ENCODE data around the gene UTP18. TPM values are rescaled to one million over a fixed set of nuclear protein-coding genes. Genes with fewer than 3 reads are reported as not detected.

Gene UTP18
- total and polyA plus RNA-seq, 2 of the 13 experiments (the other 11 are each of a cell fraction or from before 2014, with no cell fraction given), result 35.2 to 104 TPM

DNA sequence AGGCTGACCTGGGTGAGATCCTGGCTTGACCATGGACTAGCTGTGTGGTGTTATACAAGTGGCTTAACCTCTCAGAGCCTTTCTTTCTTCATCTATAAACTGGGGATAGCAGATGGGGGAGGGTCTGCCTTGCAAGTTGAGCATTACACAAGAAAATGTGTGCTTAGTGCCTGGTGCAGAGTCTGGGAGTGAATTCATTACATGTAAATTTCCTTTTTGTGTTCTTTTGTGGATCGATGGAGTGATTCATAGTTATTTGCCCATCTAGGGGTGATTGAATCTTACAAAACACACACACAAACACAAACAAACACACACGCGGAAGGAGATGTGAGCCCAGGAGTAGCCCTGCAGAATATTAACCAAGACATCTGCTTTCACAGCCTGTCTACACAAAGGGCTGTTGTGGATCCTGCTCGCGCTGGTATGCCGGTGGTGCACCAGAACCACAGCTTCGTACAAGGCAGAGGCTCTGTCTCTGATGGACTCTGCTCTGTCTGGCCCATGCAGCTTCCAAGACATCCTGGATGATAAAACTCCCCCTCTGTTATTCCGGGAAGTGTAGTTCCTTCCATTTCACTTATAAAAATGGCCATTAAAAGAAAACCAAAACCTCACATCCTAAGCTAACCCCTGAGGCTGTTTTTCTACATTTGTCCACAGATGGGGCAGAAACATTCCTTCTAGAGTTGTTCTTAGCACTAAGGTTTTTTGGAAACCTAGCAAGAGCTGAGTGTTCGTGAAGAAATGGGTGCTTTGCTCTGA, 86.1 kb downstream of the UTP18 start (continued):
- TF ChIP-seq ZMAT5 (CRISPR knock-in tag; IDR thresholded peaks at IDR 0.05; ENCODE audit: borderline replicate concordance, low read depth), result no peak
- TF ChIP-seq ZSCAN31 (CRISPR knock-in tag; IDR thresholded peaks at IDR 0.05; ENCODE audit: low read depth), result no peak
- TF ChIP-seq RXRA (CRISPR knock-in tag; IDR thresholded peaks at IDR 0.05), result no peak
- TF ChIP-seq EZH2 (conservative IDR thresholded peaks at IDR 0.05; ENCODE audit: low read depth, low read length), result no peak
- TF ChIP-seq ZNF33A (CRISPR knock-in tag; IDR thresholded peaks at IDR 0.05; ENCODE audit: borderline replicate concordance), result no peak
- TF ChIP-seq HMGA1 (CRISPR knock-in tag; conservative IDR thresholded peaks at IDR 0.05), result no peak
- TF ChIP-seq, protein P1, sequence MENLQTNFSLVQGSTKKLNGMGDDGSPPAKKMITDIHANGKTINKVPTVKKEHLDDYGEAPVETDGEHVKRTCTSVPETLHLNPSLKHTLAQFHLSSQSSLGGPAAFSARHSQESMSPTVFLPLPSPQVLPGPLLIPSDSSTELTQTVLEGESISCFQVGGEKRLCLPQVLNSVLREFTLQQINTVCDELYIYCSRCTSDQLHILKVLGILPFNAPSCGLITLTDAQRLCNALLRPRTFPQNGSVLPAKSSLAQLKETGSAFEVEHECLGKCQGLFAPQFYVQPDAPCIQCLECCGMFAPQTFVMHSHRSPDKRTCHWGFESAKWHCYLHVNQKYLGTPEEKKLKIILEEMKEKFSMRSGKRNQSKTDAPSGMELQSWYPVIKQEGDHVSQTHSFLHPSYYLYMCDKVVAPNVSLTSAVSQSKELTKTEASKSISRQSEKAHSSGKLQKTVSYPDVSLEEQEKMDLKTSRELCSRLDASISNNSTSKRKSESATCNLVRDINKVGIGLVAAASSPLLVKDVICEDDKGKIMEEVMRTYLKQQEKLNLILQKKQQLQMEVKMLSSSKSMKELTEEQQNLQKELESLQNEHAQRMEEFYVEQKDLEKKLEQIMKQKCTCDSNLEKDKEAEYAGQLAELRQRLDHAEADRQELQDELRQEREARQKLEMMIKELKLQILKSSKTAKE (CRISPR knock-in tag; IDR thresholded peaks at IDR 0.05; ENCODE audit: borderline replicate concordance), result no peak
- TF ChIP-seq, protein P2, sequence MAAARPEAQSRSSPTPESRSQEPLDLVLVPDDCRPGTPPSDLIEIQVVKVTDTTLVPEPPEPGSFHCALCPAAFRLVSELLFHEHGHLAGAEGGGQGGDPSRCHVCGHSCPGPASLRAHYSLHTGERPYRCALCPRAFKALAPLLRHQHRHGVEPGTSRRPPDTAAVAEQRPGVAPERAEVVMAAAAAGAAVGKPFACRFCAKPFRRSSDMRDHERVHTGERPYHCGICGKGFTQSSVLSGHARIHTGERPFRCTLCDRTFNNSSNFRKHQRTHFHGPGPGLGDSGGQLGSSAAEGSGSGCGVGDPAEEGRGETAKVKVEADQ (CRISPR knock-in tag; IDR thresholded peaks at IDR 0.05; ENCODE audit: borderline replicate concordance), result no peak
- TF ChIP-seq SOX5 (CRISPR knock-in tag; IDR thresholded peaks at IDR 0.05; ENCODE audit: borderline replicate concordance), result peak; percentile 58
- TF ChIP-seq, protein P3, sequence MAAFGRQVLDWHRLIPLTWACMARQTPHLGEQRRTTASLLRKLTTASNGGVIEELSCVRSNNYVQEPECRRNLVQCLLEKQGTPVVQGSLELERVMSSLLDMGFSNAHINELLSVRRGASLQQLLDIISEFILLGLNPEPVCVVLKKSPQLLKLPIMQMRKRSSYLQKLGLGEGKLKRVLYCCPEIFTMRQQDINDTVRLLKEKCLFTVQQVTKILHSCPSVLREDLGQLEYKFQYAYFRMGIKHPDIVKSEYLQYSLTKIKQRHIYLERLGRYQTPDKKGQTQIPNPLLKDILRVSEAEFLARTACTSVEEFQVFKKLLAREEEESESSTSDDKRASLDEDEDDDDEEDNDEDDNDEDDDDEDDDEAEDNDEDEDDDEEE (CRISPR knock-in tag; IDR thresholded peaks at IDR 0.05), result no peak
- TF ChIP-seq TEAD2 (CRISPR knock-in tag; IDR thresholded peaks at IDR 0.05), result no peak
- no peak for TF ChIP-seq ZNF432 (CRISPR knock-in tag; IDR thresholded peaks at IDR 0.05; ENCODE audit: borderline replicate concordance)
- TF ChIP-seq, protein P4, sequence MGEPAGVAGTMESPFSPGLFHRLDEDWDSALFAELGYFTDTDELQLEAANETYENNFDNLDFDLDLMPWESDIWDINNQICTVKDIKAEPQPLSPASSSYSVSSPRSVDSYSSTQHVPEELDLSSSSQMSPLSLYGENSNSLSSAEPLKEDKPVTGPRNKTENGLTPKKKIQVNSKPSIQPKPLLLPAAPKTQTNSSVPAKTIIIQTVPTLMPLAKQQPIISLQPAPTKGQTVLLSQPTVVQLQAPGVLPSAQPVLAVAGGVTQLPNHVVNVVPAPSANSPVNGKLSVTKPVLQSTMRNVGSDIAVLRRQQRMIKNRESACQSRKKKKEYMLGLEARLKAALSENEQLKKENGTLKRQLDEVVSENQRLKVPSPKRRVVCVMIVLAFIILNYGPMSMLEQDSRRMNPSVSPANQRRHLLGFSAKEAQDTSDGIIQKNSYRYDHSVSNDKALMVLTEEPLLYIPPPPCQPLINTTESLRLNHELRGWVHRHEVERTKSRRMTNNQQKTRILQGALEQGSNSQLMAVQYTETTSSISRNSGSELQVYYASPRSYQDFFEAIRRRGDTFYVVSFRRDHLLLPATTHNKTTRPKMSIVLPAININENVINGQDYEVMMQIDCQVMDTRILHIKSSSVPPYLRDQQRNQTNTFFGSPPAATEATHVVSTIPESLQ (CRISPR knock-in tag; conservative IDR thresholded peaks at IDR 0.05), result no peak
- no peak for TF ChIP-seq ZNF180 (CRISPR knock-in tag; IDR thresholded peaks at IDR 0.05; ENCODE audit: borderline replicate concordance, low read depth)
- peak; percentile 57; the same call in 1 of the 2 replicates for TF ChIP-seq ZNF205 (CRISPR knock-in tag; IDR thresholded peaks at IDR 0.05)
- TF ChIP-seq ZHX1 (CRISPR knock-in tag; IDR thresholded peaks at IDR 0.05; ENCODE audit: low read depth), result no peak
- TF ChIP-seq ZFP37 (CRISPR knock-in tag; IDR thresholded peaks at IDR 0.05; ENCODE audit: borderline replicate concordance), result no peak
- TF ChIP-seq MAF1 (CRISPR knock-in tag; IDR thresholded peaks at IDR 0.05; ENCODE audit: borderline replicate concordance), result no peak
- TF ChIP-seq MTA3 (CRISPR knock-in tag; IDR thresholded peaks at IDR 0.05), result no peak
- no peak for TF ChIP-seq YY1 (IDR thresholded peaks at IDR 0.05; ENCODE audit: insufficient read depth, insufficient replicate concordance, low read depth, low read length)

Data from HepG2 (cell line).